Liver (tissue), 3 donors: ENCODE measurements around the gene CCR5AS.

Experiments
- FOXA2 ChIP-seq: IDR thresholded peaks from 2 replicates; pipeline ENCODE4 v1.6.1; 2016; ENCODE audit warnings: antibody characterized with exemption
- GABPA ChIP-seq, 2 donors: IDR thresholded peaks in 1 of 2; conservative IDR thresholded peaks in 1 of 2; 2 replicates each; pipeline ENCODE4 v1.6.1; 2016; ENCODE audit warnings: antibody characterized with exemption in 2 of 2, mild to moderate bottlenecking in 1 of 2, moderate library complexity in 1 of 2
- RAD21 ChIP-seq, 2 donors: IDR thresholded peaks; 2 replicates each; pipeline ENCODE4 v1.6.1; 2016; ENCODE audit warnings: antibody characterized with exemption in 2 of 2, mild to moderate bottlenecking in 2 of 2
- RXRA ChIP-seq, 2 donors: IDR thresholded peaks; 2 replicates each; pipeline ENCODE4 v1.6.1; 2017 to 2018; ENCODE audit warnings: antibody characterized with exemption in 2 of 2, mild to moderate bottlenecking in 1 of 2
- SP1 ChIP-seq: IDR thresholded peaks from 2 replicates; pipeline ENCODE4 v1.6.1; 2018; ENCODE audit warnings: antibody characterized with exemption, mild to moderate bottlenecking
- TAF1 ChIP-seq: conservative IDR thresholded peaks from 2 replicates; pipeline ENCODE4 v1.6.1; 2016; ENCODE audit warnings: antibody characterized with exemption, mild to moderate bottlenecking
- TF ChIP-seq, protein P1 (sequence below): fragments of 150-350 bp; IDR thresholded peaks from 2 replicates; pipeline ENCODE4 v1.5.1; 2017; ENCODE audit warnings: improper control_type of control experiment, low read depth, low read length; ENCODE audit not compliant: missing input control
- TF ChIP-seq, protein P2 (sequence below): IDR thresholded peaks from 2 replicates; pipeline ENCODE4 v1.6.1; 2016; ENCODE audit warnings: antibody characterized with exemption, mild to moderate bottlenecking
- TF ChIP-seq, protein P3 (sequence below): IDR thresholded peaks from 2 replicates; pipeline ENCODE4 v1.6.1; 2016; ENCODE audit warnings: antibody characterized with exemption
- donor health status: healthy.
- donor health status: healthy.

DNA sequence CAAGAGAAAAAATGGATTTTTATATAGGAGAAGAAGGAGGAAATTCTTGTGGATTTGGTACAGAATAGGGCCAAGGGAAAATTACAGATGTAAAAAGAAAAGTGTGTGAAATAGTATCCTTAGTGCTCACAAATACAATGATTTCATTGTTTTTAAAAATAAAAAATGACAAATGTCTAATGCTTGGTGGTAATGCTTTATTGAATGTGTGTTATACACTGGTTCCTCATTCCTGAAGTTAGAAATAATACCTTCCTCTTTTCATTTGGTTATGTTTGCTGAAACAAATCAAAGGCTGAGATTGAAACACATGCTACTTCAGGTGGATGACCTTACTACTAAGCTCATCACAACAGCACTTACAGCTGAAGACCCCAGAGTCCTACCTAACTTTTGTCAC lies 90.7 kb downstream of the CCR5AS start:
- TF ChIP-seq, protein P1, sequence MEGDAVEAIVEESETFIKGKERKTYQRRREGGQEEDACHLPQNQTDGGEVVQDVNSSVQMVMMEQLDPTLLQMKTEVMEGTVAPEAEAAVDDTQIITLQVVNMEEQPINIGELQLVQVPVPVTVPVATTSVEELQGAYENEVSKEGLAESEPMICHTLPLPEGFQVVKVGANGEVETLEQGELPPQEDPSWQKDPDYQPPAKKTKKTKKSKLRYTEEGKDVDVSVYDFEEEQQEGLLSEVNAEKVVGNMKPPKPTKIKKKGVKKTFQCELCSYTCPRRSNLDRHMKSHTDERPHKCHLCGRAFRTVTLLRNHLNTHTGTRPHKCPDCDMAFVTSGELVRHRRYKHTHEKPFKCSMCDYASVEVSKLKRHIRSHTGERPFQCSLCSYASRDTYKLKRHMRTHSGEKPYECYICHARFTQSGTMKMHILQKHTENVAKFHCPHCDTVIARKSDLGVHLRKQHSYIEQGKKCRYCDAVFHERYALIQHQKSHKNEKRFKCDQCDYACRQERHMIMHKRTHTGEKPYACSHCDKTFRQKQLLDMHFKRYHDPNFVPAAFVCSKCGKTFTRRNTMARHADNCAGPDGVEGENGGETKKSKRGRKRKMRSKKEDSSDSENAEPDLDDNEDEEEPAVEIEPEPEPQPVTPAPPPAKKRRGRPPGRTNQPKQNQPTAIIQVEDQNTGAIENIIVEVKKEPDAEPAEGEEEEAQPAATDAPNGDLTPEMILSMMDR: no peak
- TF ChIP-seq, protein P2, sequence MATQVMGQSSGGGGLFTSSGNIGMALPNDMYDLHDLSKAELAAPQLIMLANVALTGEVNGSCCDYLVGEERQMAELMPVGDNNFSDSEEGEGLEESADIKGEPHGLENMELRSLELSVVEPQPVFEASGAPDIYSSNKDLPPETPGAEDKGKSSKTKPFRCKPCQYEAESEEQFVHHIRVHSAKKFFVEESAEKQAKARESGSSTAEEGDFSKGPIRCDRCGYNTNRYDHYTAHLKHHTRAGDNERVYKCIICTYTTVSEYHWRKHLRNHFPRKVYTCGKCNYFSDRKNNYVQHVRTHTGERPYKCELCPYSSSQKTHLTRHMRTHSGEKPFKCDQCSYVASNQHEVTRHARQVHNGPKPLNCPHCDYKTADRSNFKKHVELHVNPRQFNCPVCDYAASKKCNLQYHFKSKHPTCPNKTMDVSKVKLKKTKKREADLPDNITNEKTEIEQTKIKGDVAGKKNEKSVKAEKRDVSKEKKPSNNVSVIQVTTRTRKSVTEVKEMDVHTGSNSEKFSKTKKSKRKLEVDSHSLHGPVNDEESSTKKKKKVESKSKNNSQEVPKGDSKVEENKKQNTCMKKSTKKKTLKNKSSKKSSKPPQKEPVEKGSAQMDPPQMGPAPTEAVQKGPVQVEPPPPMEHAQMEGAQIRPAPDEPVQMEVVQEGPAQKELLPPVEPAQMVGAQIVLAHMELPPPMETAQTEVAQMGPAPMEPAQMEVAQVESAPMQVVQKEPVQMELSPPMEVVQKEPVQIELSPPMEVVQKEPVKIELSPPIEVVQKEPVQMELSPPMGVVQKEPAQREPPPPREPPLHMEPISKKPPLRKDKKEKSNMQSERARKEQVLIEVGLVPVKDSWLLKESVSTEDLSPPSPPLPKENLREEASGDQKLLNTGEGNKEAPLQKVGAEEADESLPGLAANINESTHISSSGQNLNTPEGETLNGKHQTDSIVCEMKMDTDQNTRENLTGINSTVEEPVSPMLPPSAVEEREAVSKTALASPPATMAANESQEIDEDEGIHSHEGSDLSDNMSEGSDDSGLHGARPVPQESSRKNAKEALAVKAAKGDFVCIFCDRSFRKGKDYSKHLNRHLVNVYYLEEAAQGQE: no peak
- no peak for TF ChIP-seq GABPA (IDR thresholded peaks at IDR 0.05 in 1 of 2, conservative IDR thresholded peaks at IDR 0.05 in 1 of 2)
- TF ChIP-seq FOXA2: no peak
- TF ChIP-seq SP1: no peak
- no peak for TF ChIP-seq TAF1
- TF ChIP-seq RXRA (IDR thresholded peaks at IDR 0.05): no peak
- TF ChIP-seq RAD21 (IDR thresholded peaks at IDR 0.05): no peak
- TF ChIP-seq, protein P3, sequence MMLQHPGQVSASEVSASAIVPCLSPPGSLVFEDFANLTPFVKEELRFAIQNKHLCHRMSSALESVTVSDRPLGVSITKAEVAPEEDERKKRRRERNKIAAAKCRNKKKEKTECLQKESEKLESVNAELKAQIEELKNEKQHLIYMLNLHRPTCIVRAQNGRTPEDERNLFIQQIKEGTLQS: no peak
